GM10847 (cell line): Measurements from ENCODE around the gene RCAN1.

Experiments used
- POLR2A ChIP-seq: IDR thresholded peaks from 2 replicates; pipeline ENCODE4 v1.6.1; 2011; ENCODE audit not compliant: insufficient read length; ENCODE audit errors: extremely low read depth

The RCAN1 gene

GRCh38 chr21:34635307-34635706 lies 20.4 kb upstream of the RCAN1 start:
- TF ChIP-seq POLR2A: no peak

DNA sequence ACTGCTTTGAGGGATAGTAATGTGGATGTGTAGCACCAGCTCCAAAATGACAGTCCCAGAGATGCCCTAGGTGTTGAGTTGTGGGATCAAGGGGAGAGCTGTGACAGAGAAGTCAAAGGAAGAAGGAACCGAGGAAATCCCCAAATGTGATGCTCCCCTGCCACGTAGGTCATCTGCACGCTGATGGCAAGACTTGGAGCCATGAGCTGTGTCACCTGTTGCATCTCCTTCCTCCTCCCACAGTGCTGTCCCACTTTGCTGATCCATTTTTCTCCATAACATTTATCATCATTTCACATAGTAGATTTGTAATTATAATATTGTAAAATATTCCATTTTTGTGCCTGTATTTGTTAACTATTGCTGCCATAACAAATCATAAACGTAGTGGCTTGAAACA lies 17.6 kb upstream of the RCAN1 start:
- no peak for TF ChIP-seq POLR2A

GRCh38 chr21:34630536-34631143 lies 15.7 kb upstream of the RCAN1 start:
- no peak for TF ChIP-seq POLR2A

DNA sequence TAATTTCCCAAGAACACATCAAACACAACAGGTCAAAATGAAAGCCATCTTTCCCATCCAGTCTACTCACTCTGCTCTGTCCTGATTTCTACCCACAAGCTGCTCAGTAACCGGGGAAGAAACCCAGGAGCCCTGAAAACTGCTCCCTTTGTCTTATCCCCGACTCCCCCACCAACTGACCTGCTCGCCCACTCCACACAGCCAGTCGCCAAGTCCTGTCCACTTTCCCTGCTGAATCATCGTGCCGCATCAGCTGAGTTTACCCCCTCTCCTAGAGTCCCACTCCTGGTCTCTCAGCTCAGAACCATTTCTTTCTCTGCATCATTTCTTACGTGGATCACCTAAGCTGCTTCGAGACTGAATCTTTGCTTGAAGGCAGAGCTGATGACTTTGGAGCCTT lies 11.2 kb upstream of the RCAN1 start:
- TF ChIP-seq POLR2A: no peak

DNA sequence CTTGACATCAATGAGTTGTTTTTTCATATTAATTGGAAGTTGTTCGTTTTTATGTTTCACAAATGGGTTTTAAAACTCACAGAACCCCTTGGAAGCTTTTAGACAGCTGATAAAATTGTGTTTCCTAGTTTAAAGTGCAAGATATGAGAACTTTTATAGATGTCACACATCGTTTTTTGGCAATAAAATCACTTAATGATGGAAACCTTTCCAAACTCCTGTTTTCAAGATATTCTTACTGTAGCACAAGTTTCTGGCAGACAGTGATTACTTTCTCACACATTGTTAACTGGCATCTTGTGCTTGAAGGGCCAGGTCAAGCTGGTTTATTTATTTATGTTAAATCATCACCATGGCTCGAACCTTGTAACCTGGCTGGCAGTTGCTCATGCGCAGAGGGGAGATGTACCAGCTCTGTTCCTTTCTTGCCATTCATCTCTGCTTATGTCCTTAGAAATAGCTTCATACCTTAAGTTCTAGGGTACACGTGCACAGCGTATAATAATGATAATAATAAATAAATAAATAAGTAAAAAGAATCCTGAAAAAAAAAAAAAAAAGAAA lies 10.2 kb upstream of the RCAN1 start:
- no peak for TF ChIP-seq POLR2A

DNA sequence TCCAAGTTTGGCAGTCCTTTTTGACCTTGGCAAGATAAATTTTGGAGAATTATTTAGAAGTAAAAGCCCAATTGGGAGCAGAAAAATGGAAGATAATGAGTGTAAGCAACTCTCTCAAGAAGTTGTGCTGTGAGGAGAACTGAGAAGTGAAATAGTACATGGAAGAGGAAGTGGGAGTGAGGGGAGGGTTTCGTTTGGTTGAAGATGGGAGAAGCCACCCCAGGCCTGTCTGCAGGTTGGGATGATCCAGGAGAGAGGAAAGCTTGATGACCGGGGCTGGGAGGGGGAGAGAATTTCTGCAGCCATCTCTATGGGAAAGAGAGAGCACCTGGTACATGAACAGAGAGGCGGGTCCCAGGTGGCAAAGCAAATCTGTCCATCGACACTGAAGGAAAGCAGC lies 8.6 kb upstream of the RCAN1 start:
- TF ChIP-seq POLR2A: no peak

DNA sequence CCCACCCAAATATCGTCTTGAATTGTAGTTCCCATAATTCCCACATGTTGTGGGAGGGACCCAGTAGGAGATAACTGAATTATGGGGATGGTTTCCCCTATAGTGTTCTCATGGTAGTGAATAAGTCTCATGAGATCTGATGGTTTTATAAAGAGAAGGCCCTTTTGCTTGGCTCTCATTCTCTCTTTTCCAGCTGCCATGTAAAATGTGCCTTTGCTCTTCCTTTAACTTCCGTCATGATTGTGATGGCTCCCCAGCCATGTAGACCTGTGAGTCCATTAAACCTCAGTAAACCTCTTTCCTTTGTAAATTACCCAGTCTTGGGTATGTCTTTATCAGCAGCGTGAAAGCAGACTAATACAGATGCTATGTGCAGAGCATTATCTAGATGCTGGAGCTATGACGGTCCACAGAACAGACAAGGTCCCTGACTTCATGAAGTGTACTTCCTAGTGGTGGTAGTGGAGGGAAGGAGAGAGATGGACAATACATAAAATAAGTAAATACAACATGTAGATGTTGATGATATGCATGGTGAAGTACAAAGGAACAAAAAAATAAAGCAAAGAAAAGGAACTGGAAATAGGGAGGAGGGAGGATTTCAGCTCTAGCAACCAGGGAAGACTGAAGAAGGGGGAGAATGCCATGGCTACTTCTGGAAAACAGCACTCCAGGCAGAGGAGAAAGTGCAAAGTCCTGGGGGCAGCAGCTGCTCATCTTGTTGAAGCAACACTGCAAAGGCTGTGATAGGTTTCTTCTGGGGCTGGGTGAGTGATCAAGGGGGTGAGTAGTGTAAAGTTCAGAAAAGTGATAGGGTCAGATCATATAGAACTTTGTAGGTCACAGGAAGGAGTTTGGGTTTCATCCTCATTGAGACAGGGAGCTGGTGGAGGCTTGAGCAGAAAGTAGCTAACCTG lies 6.8 kb upstream of the RCAN1 start:
- TF ChIP-seq POLR2A: no peak

GRCh38 chr21:34619841-34620665 lies 5.1 kb upstream of the RCAN1 start:
- TF ChIP-seq POLR2A: no peak

DNA sequence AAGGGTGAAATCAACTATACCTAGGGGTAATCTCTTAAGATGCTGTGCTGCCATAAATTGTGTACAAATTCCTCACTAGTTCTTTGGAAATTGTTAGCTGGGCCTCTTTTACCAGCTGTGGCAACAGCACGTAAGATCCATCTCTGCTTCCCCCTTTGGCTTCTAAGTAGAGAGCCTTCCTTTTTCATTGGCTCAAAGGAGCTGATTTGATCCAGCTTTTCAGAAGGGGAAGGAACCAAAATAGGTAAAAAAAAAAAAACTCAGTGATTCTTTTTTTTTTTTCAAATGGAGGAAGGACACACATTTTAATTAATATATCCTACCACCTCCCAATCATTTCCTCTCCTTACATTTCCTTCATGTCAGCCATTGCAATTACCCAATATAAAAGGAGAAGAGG lies 4.0 kb upstream of the RCAN1 start:
- TF ChIP-seq POLR2A: no peak

GRCh38 chr21:34617753-34618339 lies 2.9 kb upstream of the RCAN1 start:
- TF ChIP-seq POLR2A: no peak

- TF ChIP-seq POLR2A: no peak
Measured at GRCh38 chr21:34615487-34615814, 538 bp upstream of the RCAN1 start.

DNA sequence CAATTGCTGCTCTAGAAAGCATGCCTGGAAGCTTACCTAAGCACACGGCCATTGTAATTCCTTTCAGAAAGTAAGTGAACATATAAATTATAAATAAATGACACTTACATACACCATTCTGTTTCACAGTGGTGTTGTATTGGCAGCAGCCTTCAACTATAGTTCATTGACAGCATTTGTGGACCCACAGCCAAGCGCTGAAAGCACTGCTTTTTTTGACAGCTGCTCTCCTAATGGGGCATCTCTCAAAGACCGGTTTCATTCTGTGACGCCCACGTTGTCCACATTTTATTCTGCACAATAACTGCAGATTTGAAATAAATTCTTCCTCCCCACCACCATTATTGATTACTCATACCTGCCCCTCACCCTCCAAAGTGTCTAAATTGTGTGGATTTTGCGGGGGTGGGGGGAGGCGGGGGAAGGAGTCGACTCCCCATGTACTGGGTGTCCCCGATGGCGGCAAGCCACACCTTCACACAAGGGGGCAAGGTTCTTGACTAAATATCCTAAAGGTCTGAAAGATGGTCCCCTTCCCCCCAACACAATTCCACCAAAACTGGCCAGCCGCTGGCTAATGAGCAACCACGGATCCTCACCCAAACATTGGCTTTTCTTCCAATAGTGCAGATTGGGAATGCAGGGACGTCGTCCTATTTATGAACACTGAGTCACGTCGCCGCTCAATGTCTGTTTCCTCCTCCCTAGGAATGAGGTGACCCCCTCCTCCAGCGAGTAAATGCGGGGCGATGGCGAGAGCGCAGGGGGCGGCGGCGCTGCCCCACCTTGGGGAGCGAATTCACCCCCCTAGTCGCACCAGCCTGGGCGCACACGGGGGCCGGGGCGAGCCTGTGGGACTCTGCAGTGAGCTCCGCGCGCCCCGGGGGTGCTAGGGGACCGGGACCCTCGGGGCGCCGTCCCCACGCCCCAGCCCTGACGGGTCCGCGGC lies 960 bp downstream of the RCAN1 start:
- TF ChIP-seq POLR2A: no peak

- TF ChIP-seq POLR2A: no peak
Measured at GRCh38 chr21:34612557-34612956, 2.4 kb downstream of the RCAN1 start.

DNA sequence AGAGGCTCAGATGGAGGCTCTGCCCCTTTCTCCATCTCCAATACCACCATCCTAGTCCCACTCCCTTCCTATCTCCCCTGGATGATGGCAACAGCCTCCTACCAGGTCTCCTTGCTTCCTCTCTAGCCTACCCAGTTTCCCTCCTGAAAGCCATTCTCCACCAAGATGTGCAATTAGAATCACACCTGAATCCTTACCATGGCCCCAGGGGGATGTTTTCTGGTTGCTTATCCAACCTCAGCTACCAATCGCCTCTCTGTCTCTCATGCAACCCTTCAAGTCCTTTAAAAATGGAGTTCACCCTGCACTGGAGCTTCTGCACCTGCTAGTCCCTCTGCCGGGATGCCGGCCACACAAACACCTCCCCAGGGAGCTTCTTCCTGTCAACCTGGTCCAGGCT lies 2.9 kb downstream of the RCAN1 start:
- no peak for TF ChIP-seq POLR2A

- TF ChIP-seq POLR2A: no peak
Measured at GRCh38 chr21:34611528-34611927, 3.4 kb downstream of the RCAN1 start.
